Progenitor cell of endocrine pancreas (in vitro differentiated cells): ENCODE measurements around the gene MLPH. TPM values are rescaled to one million over a fixed set of nuclear protein-coding genes. Genes with fewer than 3 reads are reported as not detected.

ENCODE experiments used
- DNase-seq: peaks from one replicate; pipeline ENCODE4 v3.0.0; 2021; ENCODE audit warnings: low spot score; ENCODE audit not compliant: unreplicated experiment
- H3K27ac Mint-ChIP-seq: 2 replicates; pipeline ENCODE4 v1.8.0; 2021; ENCODE audit warnings: mild to moderate bottlenecking, moderate library complexity, mixed read lengths
- H3K27me3 Mint-ChIP-seq: 2 replicates; pipeline ENCODE4 v1.8.0; 2021; ENCODE audit warnings: mixed read lengths
- H3K36me3 Mint-ChIP-seq: 2 replicates; pipeline ENCODE4 v1.8.0; 2022; ENCODE audit warnings: mixed read lengths; ENCODE audit not compliant: insufficient read depth
- H3K4me1 Mint-ChIP-seq: 2 replicates; pipeline ENCODE4 v1.8.0; 2021; ENCODE audit warnings: low read depth, mixed read lengths
- H3K4me3 Mint-ChIP-seq: 2 replicates; pipeline ENCODE4 v1.8.0; 2021; ENCODE audit warnings: low read depth, mild to moderate bottlenecking, moderate library complexity, mixed read lengths
- H3K9me3 Mint-ChIP-seq: 2 replicates; pipeline ENCODE4 v1.8.0; 2021; ENCODE audit warnings: low read depth, mixed read lengths
- CTCF ChIP-seq: fragments of 200-600 bp; sonication (generic); IDR thresholded peaks from one replicate; pipeline ENCODE4 v1.5.0; 2021; ENCODE audit warnings: antibody characterized with exemption, mild to moderate bottlenecking; ENCODE audit not compliant: unreplicated experiment
- total RNA-seq: library from RNA; stranded (reverse); gene quantifications from 2 replicates; pipeline ENCODE4 v1.2.1, GENCODE V29; 2021

MLPH gene
- total RNA-seq, 1 donor from 2014 or later: 1.2 TPM

- TF ChIP-seq CTCF: no peak
- no peak overlapping the region for H3K27ac Mint-ChIP-seq
- peaks cover 12% of the 10 kb centered on the region for H3K27me3 Mint-ChIP-seq
- H3K36me3 Mint-ChIP-seq: no peaks in the 10 kb centered on the region
- no peak for DNase-seq
- no peak overlapping the region for H3K4me3 Mint-ChIP-seq
- H3K4me1 Mint-ChIP-seq: no peaks in the 10 kb centered on the region
- H3K9me3 Mint-ChIP-seq: peaks cover 4% of the 10 kb centered on the region
Observed at GRCh38 chr2:237507512-237507911, 20.5 kb downstream of the MLPH start.

- H3K9me3 Mint-ChIP-seq: peaks cover 4% of the 10 kb centered on the region
- peaks cover 3% of the 10 kb centered on the region for H3K4me1 Mint-ChIP-seq
- no peak overlapping the region for H3K27ac Mint-ChIP-seq
- no peak for DNase-seq
- H3K27me3 Mint-ChIP-seq: peaks cover 12% of the 10 kb centered on the region
- no peak overlapping the region for H3K4me3 Mint-ChIP-seq
- no peaks in the 10 kb centered on the region for H3K36me3 Mint-ChIP-seq
- no peak for TF ChIP-seq CTCF
Observed at GRCh38 chr2:237508361-237508760, 21.3 kb downstream of the MLPH start.

- Mint-ChIP-seq H3K4me1 (peaks cover 4% of the 10 kb centered on the region), H3K4me3 (no peak overlapping the region), H3K36me3 (no peaks in the 10 kb centered on the region), H3K9me3 (peaks cover 4% of the 10 kb centered on the region), H3K27me3 (peaks cover 12% of the 10 kb centered on the region), H3K27ac (no peak overlapping the region)
- no peak for DNase-seq
- TF ChIP-seq CTCF: no peak
Observed at GRCh38 chr2:237509151-237509550, 22.1 kb downstream of the MLPH start.

GRCh38 chr2:237509905-237510304, 22.9 kb downstream of the MLPH start:
- Mint-ChIP-seq H3K9me3 (peaks cover 4% of the 10 kb centered on the region), H3K27ac (no peak overlapping the region), H3K4me1 (peaks cover 4% of the 10 kb centered on the region), H3K27me3 (peaks cover 12% of the 10 kb centered on the region), H3K4me3 (no peak overlapping the region), H3K36me3 (no peaks in the 10 kb centered on the region)
- no peak for DNase-seq
- TF ChIP-seq CTCF: no peak

GRCh38 chr2:237510502-237511217, 23.6 kb downstream of the MLPH start:
- Mint-ChIP-seq H3K4me3 (no peak overlapping the region), H3K27ac (no peak overlapping the region), H3K4me1 (peaks cover 4% of the 10 kb centered on the region), H3K9me3 (peaks cover 4% of the 10 kb centered on the region), H3K36me3 (no peaks in the 10 kb centered on the region), H3K27me3 (peaks cover 12% of the 10 kb centered on the region)
- TF ChIP-seq CTCF: no peak
- DNase-seq: no peak
